Activated gamma-delta T cell treated with anti-CD3 and anti-CD28 coated beads, Interleukin-2, amount 50 U/mL, for 16 hours (primary cell): ENCODE measurements around the gene LMAN2.
"Not testable (repeated sequence)": the region's sequence is repeated elsewhere in the genome, so short reads cannot be mapped to it uniquely, and the experiment has no call there.

Source experiments
- DNase-seq: peaks from one replicate; pipeline ENCODE4 v3.0.0-alpha.2; 2020; ENCODE audit warnings: low read depth

LMAN2 gene

DNA sequence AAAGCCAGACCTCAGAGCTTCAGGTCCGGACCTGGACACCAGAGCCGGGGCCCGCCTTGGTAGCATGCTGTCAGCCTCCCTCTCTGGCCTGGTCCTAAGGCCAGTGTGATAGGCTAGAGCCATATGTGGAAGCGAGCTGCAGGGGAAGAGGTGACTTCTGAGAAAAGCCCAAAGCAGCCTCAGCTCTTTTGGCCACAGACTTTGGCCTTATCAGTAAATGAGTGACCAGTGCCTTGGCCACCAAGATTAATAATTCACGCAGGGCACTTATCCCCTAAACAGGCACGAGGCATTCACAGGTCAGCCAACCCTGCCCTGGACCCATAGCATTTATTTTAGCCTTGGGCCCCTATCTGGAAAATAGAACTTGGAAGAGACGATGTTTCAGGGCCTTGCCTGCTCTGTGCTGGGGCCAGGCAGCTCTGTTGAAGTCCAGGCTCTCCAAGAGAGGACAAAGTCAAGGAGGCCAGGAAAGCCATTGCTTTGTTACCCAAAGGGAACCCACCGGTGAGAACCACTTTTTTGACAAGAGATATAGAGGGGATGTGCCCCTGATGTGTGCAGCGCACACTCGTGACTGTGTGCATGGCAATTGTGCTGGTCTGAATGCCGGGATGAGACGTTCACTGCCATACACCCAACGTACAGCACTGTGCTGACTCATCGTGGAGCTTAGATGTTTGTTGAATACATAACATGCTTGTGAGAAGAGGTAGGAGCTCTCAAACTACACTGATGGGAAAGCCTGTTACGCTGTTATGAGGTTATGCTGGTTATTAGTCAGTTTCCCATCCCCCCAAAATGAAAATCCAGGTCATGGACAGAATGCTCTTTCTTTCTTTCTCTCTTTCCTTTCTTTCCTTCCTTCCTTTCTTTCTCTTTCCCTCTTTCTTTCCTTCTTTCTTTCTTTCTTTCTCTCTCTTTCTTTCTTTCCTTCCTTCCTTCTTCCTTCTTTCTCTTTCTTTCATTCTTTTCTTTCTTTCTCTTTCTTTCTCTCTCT is 27.7 kb upstream of the LMAN2 start:
- DNase-seq = no peak

DNA sequence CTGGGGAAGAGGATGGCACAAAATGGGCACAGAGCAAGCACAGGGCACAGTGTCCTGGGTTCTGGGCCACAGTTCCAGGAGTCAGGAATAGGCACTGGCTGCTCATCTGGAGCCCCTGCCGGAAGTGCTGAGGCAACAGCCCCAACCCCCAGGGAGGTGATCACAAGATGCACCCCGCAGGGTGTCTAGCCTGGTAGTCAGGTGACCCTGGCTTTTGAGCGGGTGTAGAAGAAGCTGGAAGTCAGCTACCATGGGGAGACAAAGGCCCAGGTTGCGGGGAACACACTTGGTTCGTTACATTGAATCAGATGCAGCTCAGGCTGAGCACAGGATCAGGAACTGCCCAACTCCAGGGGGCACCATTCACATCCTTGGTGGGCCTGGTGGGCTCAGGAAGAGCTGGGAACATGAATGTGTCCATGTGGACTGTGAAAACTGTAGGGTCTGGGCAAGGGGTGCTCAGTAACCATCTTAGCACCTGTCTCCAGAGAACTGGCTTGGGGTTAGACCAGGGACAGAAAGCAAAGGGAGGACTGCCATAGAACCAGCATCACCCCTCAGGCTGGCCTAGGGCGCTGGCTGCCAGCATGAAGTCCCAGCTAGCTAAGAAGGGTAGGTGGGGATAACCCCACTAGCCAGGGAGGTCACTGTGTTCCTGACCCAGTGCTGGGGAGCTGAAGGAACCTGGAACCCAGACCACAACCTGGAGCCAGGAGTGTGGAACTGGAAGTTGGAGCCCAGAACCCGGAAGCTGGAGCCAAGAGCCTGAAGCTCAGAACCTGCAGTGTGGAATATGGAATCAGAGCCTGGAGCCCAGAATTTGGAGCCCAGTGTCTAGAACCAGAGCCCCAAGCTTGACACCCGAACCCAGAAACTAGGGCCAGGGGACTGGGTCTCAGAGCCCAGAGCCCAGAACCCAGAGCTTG is 26.6 kb upstream of the LMAN2 start:
- DNase-seq = no peak

DNA sequence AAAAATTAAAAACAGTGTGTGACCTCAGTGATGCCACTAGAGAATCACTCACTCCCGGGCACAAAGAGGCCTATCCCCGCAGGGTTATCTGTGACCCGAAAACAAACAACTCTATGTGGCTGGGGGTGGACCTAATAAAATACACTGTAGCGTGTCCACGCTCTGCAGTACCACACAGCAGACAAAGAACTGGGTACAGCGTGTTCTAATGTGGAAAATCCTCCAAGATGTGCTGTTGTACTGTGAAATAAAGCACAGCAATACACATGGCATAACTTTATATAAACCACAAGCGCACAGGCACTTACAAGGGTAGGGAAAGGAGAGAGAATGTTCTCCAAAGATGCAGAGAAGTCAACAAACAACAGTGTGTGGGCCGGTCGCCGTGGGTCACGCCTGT is 24.6 kb upstream of the LMAN2 start:
- no peak for DNase-seq

DNA sequence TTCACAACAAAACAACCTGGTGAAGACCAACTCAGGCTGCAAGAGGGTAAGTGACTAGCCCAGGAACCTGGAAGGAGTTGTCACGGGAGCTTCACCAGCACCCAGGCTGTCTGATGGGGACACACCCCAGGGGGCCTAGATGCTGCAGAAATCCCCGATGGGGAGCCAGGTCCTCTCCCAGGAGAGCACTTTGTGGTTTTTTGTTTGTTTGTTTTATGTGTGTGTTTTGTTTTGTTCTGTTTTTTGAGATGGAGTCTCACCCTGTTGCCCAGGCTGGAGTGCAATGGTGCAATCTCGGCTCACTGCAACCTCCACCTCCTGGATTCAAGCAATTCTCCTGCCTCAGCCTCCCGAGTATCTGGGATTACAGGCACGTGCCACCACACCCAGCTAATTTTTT is 24.0 kb upstream of the LMAN2 start:
- DNase-seq = not testable (repeated sequence)

DNA sequence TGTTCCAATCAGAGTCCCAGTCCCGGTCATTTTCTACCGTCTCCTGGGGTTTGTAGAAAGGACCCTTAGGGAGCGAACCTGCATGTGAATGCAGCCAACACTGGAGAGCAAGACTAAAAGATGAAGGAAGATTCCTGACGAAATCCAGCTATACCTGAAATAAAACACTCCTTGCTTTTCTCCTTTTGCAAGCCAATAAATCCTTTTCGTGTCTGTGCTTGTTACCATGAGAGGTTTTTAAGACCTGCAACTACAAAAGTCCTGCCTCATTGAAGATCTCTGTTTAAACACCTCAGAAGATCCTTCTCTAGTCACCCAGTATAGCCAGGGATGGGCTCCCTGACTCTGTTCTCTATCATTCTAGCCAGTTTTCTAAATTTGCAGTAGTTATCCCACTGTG is 22.7 kb upstream of the LMAN2 start:
- DNase-seq = no peak

DNA sequence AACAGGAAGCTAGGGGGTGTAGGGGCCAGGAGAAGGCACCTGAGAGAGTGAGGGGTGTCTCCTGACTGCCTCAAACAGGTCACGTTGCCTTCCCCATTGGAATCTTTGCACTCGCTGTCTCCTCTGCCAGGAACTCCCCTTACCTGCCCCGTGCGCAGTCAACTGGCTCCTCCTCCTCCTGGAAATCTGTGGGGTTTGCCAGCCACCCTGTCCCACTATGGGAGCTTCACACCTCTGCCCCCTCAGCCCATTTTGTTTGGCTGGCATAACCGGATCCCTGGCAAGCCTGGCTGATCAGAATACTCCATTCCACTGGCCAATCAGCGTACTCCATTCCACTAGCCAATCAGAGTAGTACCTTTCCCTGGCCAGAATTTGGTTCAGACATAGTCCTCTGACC is 22.3 kb upstream of the LMAN2 start:
- no peak for DNase-seq

DNA sequence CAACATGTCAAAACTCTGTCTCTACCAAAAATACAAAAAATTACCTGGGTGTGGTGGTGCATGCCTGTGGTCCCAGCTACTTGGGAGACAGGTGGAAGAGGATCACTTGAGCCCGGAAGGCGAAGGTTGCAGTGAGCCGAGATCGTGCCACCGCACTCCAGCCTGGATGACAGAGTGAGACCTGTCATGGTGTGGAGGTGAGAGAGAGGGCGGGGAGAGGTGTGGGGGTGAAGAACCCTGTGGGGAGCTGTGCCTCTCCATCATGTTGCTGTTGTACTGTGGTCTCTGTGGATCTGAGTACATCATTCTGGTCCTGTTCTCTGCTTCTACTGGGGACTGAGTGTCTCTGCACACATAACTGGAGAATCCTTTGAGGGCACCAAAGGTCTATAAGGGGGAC is 21.4 kb upstream of the LMAN2 start:
- no peak for DNase-seq

DNA sequence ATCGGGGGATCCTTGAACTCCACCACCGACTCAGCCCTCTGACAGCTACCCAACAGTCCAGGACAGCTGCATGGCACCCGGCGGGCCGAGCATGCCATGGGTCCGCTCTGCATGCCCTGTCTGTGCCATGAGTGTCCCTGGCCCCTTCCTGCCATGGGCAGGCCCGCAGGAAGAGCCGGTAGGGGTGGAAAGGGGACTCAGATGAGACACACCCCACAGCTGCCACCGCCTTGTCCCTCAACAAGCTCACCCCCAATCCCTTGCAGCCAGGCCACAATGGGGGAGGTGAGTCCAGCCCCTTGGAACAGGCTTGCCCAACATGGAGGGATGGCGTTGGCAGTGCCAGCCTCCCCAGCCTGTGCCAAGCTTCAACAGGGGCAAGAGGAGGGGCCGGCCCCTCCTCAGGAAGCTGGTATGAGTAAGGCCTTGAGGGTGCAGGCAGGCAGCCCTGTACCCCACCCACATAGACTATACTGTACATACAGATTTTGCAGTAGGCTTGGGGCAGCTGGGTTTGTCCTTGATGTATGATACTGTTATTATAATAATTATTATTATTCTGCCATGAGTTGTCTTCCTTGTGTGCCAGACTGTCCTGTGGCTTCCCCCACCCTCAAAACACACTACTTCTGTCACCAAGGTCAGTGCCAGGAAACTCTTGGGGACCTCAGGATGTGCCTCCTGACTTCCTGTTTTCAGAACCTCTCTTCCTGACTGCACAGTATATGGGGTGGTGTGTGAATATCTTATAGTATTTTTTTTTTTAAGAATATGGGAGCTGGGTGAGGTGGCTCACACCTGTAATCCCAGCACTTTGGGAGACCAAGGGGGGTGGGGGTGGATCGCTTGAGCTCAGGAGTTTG is 20.8 kb upstream of the LMAN2 start:
- no peak for DNase-seq

DNA sequence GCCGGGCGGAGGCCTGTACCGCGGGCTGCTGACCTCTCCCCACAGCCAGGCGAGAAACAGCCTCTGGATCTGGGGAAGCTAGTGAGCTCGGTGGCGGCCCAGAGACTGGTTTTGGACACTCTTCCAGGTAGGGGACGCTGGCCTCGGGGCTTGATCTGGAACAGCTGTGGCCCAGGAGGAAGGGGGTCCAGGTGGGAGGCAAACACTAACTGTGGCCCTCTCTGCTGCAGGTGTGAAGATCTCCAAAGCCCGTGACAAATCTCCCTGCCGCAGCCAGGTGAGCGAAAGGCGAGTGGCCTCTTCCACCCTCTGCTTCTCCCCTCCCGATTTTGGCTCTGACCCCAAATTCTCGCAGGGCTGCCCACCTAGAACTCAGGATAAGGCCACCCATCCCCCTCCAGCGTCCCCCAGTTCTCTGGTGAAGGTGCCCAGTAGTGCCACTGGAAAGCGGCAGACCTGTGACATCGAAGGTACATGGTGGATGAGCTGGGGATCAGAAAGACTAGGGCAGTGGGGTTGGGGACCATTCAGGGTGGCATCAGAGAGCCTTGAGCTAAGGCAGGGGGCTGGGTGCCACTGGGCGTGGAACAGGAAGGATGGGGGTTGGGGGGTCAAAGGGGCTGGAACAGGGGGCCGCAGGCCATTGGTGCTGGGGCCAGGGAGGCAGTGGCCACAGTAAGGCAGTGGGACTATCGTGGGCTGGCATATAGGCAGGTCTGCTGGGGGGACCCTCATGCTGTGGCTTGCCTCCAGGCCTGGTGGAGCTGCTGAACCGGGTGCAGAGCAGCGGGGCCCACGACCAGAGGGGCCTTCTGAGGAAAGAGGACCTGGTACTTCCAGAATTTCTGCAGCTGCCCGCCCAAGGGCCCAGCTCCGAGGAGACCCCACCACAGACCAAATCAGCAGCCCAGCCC is 19.9 kb upstream of the LMAN2 start:
- no peak for DNase-seq

DNA sequence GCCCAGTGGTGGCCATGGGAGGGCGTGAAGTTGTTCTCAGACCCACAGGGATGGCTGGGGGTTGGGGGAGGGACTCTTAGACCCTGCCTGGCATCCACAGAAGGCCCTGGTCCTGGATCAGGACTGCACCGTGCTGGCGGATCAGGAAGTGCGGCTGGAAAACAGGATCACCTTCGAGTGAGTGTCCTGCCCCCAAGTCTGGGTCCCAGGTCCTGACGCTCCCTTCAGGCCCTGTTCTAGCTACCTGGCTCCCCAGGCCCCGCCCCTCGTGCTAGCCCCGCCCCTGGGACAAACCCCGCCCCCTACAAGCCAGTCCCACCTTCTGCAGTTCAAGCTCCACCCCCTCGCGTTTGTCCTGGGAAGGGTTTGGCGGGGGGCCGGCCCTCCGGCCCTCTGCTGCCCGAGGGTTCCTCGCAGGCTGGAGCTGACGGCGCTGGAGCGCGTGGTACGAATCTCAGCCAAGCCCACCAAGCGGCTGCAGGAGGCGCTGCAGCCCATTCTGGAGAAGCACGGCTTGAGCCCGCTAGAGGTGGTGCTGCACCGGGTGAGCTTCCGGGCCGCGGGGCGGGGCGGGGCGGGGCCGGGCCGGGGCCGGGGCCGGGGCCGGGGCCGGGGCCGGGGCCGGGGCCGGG is 19.1 kb upstream of the LMAN2 start:
- DNase-seq = no peak

DNA sequence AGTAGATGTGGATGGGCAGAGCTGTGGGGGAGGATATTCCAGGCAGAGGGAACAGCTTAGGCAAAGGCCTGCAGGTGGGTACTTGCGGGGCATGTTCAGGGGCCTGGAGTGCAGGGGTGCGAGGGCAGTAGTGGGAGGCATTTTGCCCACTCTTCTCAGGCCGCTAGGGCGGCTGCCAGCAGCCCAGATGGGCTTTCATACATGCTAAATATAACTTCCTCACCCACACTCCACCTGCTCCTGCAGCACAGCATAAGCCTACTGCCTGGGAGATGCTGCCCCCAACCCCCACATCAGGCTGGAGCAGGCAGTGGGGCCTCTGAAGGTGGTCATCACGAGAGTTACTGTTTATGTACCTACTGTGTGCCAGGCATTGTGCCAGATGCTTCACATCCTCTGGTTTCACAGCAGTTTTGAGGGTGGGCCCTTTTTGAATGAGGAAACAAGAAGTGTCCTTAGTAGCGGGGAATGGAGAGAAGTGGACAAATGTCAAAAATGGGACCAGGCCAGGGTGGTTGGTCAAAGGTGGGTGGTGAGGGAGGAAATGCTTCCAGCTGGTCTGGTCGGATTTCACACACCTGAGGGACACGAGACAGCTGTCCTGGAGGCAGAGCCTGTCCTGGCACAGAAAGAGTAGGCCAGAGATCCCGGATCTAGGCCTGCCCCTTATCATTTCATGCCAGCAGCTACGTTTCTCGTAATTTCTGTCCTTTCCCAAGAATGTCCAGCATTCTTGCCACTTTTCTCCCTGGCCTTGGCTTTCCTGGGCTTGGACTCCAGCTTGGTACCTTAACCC is 18.4 kb upstream of the LMAN2 start:
- no peak for DNase-seq

DNA sequence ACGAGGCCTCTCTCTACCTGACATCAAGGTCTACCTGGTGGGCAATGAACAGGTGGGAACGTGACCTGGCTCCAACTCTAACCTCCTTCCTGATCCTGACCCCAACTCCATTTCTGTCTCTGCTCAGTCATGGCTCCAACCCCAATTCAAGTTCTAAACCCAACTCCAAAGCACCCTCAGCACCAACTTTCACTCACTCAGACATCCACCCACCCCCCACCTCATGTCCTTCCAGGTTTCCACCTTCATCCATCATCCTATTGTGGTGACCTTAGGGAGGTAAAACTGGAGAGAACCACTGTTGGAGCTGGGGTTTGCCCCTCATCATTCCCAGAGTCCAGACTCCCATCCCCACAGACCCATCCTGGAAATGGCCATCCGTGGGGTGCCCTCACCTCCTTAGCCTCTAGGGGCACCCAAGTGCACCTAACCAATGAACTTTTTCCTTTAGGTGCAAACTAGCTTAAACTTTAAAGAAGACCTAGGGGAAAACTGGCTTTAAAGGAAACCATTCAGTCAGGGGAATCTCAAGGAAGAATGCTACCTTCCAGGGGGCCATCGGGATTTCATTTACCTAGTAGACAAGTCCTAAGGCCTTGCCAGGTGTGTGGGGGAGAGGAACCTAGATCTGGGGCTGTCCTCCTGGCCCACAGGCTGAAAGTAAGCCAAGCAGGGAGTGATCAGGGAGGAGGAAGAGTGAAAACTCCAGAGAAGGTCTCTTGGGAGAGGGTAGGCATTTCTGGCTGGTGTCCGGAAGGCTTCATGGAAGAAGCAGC is 17.6 kb upstream of the LMAN2 start:
- DNase-seq = no peak

DNA sequence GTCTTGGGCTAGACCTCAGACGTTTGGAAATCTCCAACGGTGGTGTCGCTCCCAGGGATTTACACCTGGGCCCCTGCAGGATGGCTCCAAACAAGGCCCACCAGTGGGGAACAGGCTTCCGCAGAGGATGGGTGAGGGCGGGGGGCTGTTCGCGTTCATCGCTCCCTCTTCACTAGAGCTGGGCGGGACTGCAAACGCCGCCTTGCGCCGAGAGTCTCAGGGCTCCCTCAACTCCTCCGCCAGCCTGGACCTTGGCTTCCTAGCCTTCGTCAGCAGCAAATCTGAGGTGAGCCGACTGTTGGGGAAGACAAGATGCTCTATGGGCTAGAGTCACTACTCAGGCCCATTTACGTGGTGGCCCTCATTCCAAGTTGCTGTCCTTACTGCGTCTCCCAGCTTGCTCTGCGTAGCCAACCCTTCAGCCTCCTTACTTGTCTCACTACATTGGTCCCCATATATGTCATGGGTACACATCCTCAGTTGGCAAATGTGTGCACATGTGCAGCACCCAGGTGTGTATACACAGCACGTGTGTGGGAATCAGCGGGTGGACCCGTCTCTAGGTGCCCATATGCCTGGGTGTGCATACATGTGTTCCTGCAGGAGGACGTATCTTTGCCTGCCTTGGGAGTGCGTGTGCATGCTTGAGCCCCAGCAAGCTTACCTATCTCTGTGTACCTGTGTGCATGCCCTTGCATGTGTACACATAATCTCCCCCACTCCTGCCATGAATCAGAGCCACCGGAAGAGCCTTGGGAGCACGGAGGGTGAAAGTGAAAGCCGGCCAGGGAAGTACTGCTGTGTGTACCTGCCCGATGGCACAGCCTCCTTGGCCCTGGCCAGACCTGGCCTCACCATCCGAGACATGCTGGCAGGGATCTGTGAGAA is 16.8 kb upstream of the LMAN2 start:
- no peak for DNase-seq

DNA sequence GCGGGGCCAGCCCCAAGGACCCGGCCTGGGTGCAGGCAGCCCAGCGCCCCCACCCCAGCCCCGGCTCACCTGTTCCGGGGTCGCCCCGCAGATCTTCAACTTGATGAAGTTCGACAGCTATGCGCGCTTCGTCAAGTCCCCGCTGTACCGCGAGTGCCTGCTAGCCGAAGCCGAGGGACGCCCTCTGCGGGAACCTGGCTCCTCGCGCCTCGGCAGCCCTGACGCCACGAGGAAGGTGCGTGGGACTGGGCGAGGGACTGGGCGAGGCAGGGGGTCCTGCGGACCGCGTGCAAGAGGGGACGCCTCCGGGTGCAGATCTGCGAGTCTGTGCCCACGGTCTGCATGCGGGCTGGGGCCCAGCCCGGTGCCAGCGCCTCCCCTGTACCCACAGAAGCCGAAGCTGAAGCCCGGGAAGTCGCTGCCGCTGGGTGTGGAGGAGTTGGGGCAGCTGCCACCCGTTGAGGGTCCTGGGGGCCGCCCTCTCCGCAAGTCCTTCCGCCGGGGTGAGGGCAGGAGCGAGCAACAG is 15.9 kb upstream of the LMAN2 start:
- DNase-seq = no peak

DNA sequence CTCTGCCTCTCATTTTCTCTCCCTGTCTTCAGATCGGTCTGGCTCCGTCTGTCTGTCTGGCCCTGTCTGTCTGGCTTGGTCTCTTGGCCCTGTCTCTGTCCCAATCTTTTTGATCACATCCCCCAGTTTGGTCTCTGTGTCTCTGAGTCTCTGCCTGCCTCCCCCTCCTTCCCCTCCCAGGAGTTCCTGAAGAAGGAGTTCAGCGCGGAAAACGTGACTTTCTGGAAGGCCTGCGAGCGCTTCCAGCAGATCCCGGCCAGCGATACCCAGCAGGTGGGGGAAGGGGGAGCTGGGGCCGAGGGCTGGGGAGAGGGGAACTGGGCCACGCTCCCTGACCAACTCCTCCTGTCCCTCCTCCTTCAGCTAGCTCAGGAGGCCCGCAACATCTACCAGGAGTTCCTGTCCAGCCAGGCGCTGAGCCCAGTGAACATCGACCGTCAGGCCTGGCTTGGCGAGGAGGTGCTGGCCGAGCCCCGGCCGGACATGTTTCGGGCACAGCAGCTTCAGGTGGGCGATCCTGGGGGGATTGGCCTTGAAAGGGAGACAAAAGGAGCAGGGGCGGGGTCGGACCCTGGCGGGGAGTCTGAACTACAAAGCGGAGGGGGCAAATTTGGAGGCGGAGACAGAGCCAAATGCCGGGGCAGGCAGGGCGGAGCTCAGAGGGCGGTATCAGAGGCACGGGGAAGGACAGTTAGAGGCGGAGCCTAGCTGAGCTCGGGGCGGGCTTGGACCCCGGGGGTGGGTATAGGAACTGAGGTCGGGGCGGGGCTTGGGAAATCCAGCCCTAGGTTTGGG is 15.3 kb upstream of the LMAN2 start:
- DNase-seq = no peak

DNA sequence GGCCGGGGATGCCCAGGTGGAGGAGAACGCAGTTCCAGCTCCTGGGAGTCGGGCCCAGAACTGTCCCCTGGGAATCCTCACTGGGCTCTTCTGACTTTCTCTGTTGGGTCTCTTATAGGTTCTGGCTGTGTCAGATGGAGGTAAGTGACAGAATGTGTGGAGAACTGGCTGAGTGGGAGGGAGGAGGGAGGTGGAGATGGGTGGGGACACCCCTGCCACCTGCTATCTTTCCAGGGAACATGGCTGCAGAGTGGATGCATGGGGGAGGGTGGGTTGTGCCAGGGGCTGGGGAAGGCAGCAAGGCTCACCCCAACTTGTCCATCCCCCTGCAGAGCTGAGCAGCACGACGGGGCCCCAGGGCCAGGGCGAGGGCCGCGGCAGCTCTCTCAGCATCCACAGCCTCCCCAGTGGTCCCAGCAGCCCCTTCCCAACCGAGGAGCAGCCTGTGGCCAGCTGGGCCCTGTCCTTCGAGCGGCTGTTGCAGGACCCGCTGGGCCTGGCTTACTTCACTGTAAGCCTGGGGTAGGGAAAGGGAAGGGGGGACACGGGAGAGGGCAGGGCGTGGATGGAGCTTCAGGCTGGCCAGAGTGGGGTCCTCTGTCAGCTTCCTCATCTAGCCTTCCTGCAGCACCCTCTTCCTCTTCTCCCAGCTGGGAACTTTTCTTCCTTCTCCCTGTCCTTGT is 14.5 kb upstream of the LMAN2 start:
- DNase-seq = no peak
